ENCODE results near the gene DNER.

GRCh38 chr2:229414631-229415030 is 299.7 kb downstream of the DNER start:
- TF ChIP-seq CTCF (IDR thresholded peaks at IDR 0.05; ENCODE audit: low read depth, low read length), result no peak
- TF ChIP-seq EZH2phosphoT487 (IDR thresholded peaks at IDR 0.05; ENCODE audit: low read depth), result no peak

All from OCI-LY3 (cell line).